ENCODE measurements around the gene SLC39A1.

Gene SLC39A1

DNA sequence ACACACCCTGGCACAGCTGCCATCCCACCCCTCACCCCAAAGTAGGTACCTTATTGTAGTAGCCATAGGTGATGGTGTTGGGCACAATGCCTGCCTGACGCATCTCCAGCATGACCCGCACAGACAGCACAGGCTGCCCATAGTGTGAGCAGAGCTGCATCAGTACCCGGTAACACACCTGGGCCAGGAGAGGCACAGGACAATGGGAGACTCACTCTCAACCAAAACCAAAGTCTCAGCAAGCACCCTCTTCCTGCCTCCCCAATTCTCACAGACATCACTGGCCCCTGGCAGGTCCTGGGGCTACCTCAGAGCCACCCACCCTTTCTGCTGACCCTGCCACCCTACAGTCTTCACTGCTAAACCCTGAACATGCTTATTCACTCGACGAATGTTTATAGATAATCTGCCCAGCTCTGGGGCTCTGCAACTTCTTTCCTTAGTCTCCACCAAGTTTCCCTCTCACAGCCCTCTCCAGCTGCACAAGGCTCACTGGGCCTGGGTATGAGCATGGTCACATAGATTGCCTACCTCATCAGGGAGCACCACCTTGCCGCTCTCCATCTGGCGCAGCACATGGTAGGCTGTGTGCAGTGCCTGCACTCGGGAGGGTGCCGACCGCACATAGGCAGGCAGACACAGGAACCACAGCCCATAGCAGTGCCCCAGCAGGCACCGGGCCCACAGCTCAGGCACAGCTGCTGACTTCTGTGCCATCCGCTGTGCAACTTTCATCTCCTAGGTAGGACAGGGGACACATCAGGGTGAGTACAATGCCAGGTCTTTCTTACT lies 27.1 kb downstream of the SLC39A1 start:
- H2AFZ ChIP-seq (ENCODE audit: low read depth): no peak overlapping the region
- no peak for TF ChIP-seq CTCF (conservative IDR thresholded peaks at IDR 0.05; ENCODE audit: low read depth, low read length)
- H3K4me3 ChIP-seq (IDR thresholded peaks at IDR 0.05; ENCODE audit: insufficient read depth, low read depth, low read length): no peak overlapping the region
- H3K36me3 ChIP-seq (ENCODE audit: insufficient read depth): no peaks in the 10 kb centered on the region
- H3K27me3 ChIP-seq (ENCODE audit: insufficient read depth, low read depth): no peaks in the 10 kb centered on the region
- no peaks in the 10 kb centered on the region for H4K20me1 ChIP-seq (ENCODE audit: insufficient read depth)
- no peak overlapping the region for H3K4me2 ChIP-seq
- no peaks in the 10 kb centered on the region for H3K79me2 ChIP-seq (ENCODE audit: insufficient read depth, low read depth)
- no peak overlapping the region for H3K27ac ChIP-seq
- no peaks in the 10 kb centered on the region for H3K4me1 ChIP-seq (ENCODE audit: low read depth, poor library complexity, severe bottlenecking)
- H3K9ac ChIP-seq: no peak overlapping the region

DNA sequence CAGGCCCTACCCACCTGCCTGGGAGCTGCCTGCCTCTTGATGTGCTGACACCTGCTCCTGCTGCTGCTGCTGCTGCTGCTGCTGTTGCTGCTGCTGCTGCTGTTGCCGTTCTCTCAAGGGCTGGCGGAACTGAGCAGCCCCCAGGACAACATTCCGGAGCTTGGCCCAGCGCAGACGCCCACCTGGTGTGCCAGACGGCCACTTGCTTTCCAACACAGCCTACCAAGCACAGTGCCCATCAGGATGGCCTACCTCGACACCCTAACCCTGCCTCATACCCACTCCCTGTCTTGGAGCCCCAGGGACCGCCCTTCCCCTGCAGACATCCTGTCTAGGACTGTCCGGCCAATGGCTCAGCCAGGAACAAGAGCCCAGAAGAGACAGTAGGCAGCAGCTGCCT lies 28.6 kb downstream of the SLC39A1 start:
- Histone ChIP-seq H3K4me3 (IDR thresholded peaks at IDR 0.05; ENCODE audit: insufficient read depth, low read depth, low read length) (no peak overlapping the region), H3K9ac (no peak overlapping the region), H3K27me3 (ENCODE audit: insufficient read depth, low read depth) (no peaks in the 10 kb centered on the region), H3K36me3 (ENCODE audit: insufficient read depth) (no peaks in the 10 kb centered on the region), H3K27ac (no peak overlapping the region), H3K79me2 (ENCODE audit: insufficient read depth, low read depth) (no peaks in the 10 kb centered on the region), H3K4me2 (no peak overlapping the region), H4K20me1 (ENCODE audit: insufficient read depth) (no peaks in the 10 kb centered on the region), H2AFZ (ENCODE audit: low read depth) (no peak overlapping the region), H3K4me1 (ENCODE audit: low read depth, poor library complexity, severe bottlenecking) (no peaks in the 10 kb centered on the region)
- TF ChIP-seq CTCF (conservative IDR thresholded peaks at IDR 0.05; ENCODE audit: low read depth, low read length): no peak

GRCh38 chr1:153933955-153934354 lies 29.4 kb downstream of the SLC39A1 start:
- Histone ChIP-seq H4K20me1 (ENCODE audit: insufficient read depth) (no peaks in the 10 kb centered on the region), H3K79me2 (ENCODE audit: insufficient read depth, low read depth) (no peaks in the 10 kb centered on the region), H3K27me3 (ENCODE audit: insufficient read depth, low read depth) (no peaks in the 10 kb centered on the region), H3K4me2 (no peak overlapping the region), H3K4me3 (IDR thresholded peaks at IDR 0.05; ENCODE audit: insufficient read depth, low read depth, low read length) (no peak overlapping the region), H3K9ac (no peak overlapping the region), H3K27ac (no peak overlapping the region), H3K36me3 (ENCODE audit: insufficient read depth) (no peaks in the 10 kb centered on the region), H3K4me1 (ENCODE audit: low read depth, poor library complexity, severe bottlenecking) (no peaks in the 10 kb centered on the region), H2AFZ (ENCODE audit: low read depth) (no peak overlapping the region)
- TF ChIP-seq CTCF (conservative IDR thresholded peaks at IDR 0.05; ENCODE audit: low read depth, low read length): no peak

DNA sequence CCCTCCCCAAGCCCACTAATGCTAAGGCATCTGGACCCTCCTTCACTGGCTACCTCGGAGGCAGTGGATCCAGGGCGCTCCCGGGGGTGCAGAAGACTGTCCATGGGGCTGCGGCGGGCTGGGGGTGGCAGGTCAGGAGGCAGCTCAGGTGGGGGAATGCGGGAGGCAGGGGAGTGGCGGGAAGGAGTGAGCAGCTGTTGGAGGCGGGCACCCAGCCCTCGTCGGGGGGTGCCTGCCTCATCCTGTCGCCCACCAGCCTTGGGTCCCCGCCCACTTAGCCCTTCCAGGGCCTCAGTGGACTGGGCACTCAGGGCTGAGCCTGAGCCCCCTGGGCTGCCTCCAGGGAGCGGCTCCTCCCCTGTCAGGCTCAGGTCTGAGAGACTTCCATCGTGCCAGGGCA lies 29.9 kb downstream of the SLC39A1 start:
- no peak overlapping the region for H3K9ac ChIP-seq
- no peaks in the 10 kb centered on the region for H4K20me1 ChIP-seq (ENCODE audit: insufficient read depth)
- no peaks in the 10 kb centered on the region for H3K4me1 ChIP-seq (ENCODE audit: low read depth, poor library complexity, severe bottlenecking)
- no peaks in the 10 kb centered on the region for H3K27me3 ChIP-seq (ENCODE audit: insufficient read depth, low read depth)
- no peak overlapping the region for H2AFZ ChIP-seq (ENCODE audit: low read depth)
- TF ChIP-seq CTCF (conservative IDR thresholded peaks at IDR 0.05; ENCODE audit: low read depth, low read length): no peak
- H3K4me2 ChIP-seq: no peak overlapping the region
- H3K79me2 ChIP-seq (ENCODE audit: insufficient read depth, low read depth): no peaks in the 10 kb centered on the region
- H3K27ac ChIP-seq: no peak overlapping the region
- H3K36me3 ChIP-seq (ENCODE audit: insufficient read depth): no peaks in the 10 kb centered on the region
- H3K4me3 ChIP-seq (IDR thresholded peaks at IDR 0.05; ENCODE audit: insufficient read depth, low read depth, low read length): no peak overlapping the region
